Measurements from ENCODE around the gene PLOD1.
"Not testable (repeated sequence)": the region's sequence is repeated elsewhere in the genome, so short reads cannot be mapped to it uniquely, and the experiment has no call there.

The PLOD1 gene

GRCh38 chr1:12008355-12008754, 73.8 kb downstream of the PLOD1 start:
- DNase-seq = not testable (repeated sequence)

- no peak for DNase-seq
Measured at GRCh38 chr1:12009318-12009947, 74.9 kb downstream of the PLOD1 start.

GRCh38 chr1:12010746-12011570, 76.4 kb downstream of the PLOD1 start:
- no peak for DNase-seq

- no peak for DNase-seq
Measured at GRCh38 chr1:12011998-12012397, 77.5 kb downstream of the PLOD1 start.

GRCh38 chr1:12012560-12013316, 78.2 kb downstream of the PLOD1 start:
- no peak for DNase-seq

- no peak for DNase-seq
Measured at GRCh38 chr1:12014141-12014991, 79.8 kb downstream of the PLOD1 start.

GRCh38 chr1:12015001-12015491, 80.5 kb downstream of the PLOD1 start:
- DNase-seq = no peak

- DNase-seq = no peak
Measured at GRCh38 chr1:12015499-12015898, 81.0 kb downstream of the PLOD1 start.

GRCh38 chr1:12016182-12016581, 81.7 kb downstream of the PLOD1 start:
- DNase-seq = no peak

GRCh38 chr1:12019858-12020509, 85.5 kb downstream of the PLOD1 start:
- DNase-seq = no peak

- no peak for DNase-seq
Measured at GRCh38 chr1:12021616-12022015, 87.1 kb downstream of the PLOD1 start.

GRCh38 chr1:12022036-12022435, 87.5 kb downstream of the PLOD1 start:
- no peak for DNase-seq
